Tibial nerve (tissue), 4 donors: Measurements from ENCODE around the gene ACKR2. TPM values are rescaled to one million over a fixed set of nuclear protein-coding genes. Genes with fewer than 3 reads are reported as not detected.

ENCODE experiments used
- DNase-seq, 2 donors: peaks; one replicate each; pipeline ENCODE4 v3.0.0-alpha.2; 2019; ENCODE audit warnings: low spot score in 2 of 2
- H3K27ac ChIP-seq, 4 donors: fragments of 200-600 bp; sonication (generic) in 3 of 4; one replicate each; pipeline ENCODE4 v1.5.1; 2017 to 2019; ENCODE audit warnings: mild to moderate bottlenecking in 1 of 4
- H3K27me3 ChIP-seq, 2 donors: fragments of 200-600 bp; sonication (generic) in 1 of 2; one replicate each; pipeline versions ENCODE4 v1.5.1 to v1.6.0; 2017 to 2019
- H3K36me3 ChIP-seq, 3 donors: fragments of 200-600 bp; sonication (generic); one replicate each; pipeline ENCODE4 v1.5.1; 2018 to 2019
- H3K4me1 ChIP-seq, 4 donors: fragments of 200-600 bp; sonication (generic) in 3 of 4; one replicate each; pipeline ENCODE4 v1.5.1; 2017 to 2019
- H3K4me3 ChIP-seq, 4 donors: fragments of 200-600 bp; sonication (generic) in 3 of 4; one replicate each; pipeline ENCODE4 v1.5.1; 2017 to 2019; ENCODE audit warnings: mild to moderate bottlenecking in 1 of 4, moderate library complexity in 1 of 4
- H3K9me3 ChIP-seq, 4 donors: fragments of 200-600 bp; sonication (generic) in 3 of 4; one replicate each; pipeline ENCODE4 v1.5.1; 2017 to 2019
- EP300 ChIP-seq, 2 donors: sonication (generic); formaldehyde crosslinking; IDR thresholded peaks; one replicate each; pipeline ENCODE4 v1.6.1; 2017; ENCODE audit warnings: antibody characterized with exemption in 2 of 2, mild to moderate bottlenecking in 1 of 2
- POLR2A ChIP-seq, 2 donors: fragments of 450-650 bp; IDR thresholded peaks; one replicate each; pipeline ENCODE4 v1.6.1; 2017; ENCODE audit warnings: antibody characterized with exemption in 2 of 2, mild to moderate bottlenecking in 2 of 2, moderate library complexity in 2 of 2
- WGBS, 2 donors: methylation state at CpG; one replicate each; pipeline ENCODE4 v1.1.5; 2018; 5-methylcytosine and 5-hydroxymethylcytosine counted together
- total RNA-seq, 4 donors: library from RNA; depleted of rRNA; stranded (reverse); fragments of >200 nt; gene quantifications; one replicate each; pipeline ENCODE4 v1.1.0, GENCODE V29; 2016
- TF ChIP-seq, protein P1 (sequence below), 5 experiments: fragments of 200-600 bp in 3 of 5; fragments of 450-650 bp in 2 of 5; sonication (generic) in 3 of 5; IDR thresholded peaks; one replicate each; pipeline ENCODE4 v1.5.1; 2016 to 2019; ENCODE audit warnings: antibody characterized with exemption in 5 of 5, mild to moderate bottlenecking in 3 of 5, moderate library complexity in 2 of 5

ACKR2 gene
- total RNA-seq, 4 donors from 2014 or later: 25.2 to 59.0 (median 38.6) TPM

DNA sequence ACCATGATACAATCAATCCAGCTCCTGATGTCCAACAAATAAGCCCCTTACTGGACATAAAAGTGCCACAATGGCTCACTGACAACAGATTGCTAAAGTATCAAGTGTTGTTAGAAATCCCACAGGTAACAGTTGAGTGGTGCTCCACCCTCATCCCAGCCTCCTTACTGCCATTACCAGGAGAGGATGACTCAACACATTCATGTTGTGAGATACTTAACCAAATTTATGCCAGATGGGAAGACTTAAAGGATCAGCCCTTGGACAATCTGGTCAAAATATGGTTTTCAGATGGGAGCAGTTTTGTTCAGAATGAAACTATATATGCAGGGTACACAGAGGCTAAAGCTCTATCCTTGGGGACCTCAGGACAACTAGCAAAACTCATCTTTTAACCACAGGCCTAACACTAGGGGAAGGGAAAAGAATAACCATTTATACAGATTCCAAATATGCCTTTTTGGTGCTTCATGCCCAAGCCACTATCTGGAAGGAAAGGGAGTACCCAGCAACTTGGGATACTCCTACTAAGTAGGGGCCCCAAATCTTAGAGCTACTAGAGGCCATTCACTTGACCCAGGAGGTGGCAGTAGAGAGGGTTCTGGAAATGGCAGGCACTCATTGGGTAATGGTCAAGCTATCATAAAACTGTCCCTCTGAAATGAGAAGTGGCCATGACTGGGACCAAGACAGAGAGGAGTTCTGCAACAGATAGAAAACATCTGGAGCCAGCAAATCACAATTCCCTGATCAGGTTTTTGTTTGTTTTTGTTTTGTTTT is 89.8 kb downstream of the ACKR2 start:
- H3K36me3 ChIP-seq: no peaks in the 10 kb centered on the region
- DNase-seq: no peak
- no peaks in the 10 kb centered on the region for H3K27me3 ChIP-seq
- TF ChIP-seq POLR2A (IDR thresholded peaks at IDR 0.05) (no peak), EP300 (IDR thresholded peaks at IDR 0.05) (no peak)
- TF ChIP-seq, protein P1, sequence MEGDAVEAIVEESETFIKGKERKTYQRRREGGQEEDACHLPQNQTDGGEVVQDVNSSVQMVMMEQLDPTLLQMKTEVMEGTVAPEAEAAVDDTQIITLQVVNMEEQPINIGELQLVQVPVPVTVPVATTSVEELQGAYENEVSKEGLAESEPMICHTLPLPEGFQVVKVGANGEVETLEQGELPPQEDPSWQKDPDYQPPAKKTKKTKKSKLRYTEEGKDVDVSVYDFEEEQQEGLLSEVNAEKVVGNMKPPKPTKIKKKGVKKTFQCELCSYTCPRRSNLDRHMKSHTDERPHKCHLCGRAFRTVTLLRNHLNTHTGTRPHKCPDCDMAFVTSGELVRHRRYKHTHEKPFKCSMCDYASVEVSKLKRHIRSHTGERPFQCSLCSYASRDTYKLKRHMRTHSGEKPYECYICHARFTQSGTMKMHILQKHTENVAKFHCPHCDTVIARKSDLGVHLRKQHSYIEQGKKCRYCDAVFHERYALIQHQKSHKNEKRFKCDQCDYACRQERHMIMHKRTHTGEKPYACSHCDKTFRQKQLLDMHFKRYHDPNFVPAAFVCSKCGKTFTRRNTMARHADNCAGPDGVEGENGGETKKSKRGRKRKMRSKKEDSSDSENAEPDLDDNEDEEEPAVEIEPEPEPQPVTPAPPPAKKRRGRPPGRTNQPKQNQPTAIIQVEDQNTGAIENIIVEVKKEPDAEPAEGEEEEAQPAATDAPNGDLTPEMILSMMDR (IDR thresholded peaks at IDR 0.05): no peak
- no peak overlapping the region for H3K4me3 ChIP-seq
- H3K4me1 ChIP-seq: no peaks in the 10 kb centered on the region
- no peaks in the 10 kb centered on the region for H3K9me3 ChIP-seq
- no peak overlapping the region for H3K27ac ChIP-seq

DNA sequence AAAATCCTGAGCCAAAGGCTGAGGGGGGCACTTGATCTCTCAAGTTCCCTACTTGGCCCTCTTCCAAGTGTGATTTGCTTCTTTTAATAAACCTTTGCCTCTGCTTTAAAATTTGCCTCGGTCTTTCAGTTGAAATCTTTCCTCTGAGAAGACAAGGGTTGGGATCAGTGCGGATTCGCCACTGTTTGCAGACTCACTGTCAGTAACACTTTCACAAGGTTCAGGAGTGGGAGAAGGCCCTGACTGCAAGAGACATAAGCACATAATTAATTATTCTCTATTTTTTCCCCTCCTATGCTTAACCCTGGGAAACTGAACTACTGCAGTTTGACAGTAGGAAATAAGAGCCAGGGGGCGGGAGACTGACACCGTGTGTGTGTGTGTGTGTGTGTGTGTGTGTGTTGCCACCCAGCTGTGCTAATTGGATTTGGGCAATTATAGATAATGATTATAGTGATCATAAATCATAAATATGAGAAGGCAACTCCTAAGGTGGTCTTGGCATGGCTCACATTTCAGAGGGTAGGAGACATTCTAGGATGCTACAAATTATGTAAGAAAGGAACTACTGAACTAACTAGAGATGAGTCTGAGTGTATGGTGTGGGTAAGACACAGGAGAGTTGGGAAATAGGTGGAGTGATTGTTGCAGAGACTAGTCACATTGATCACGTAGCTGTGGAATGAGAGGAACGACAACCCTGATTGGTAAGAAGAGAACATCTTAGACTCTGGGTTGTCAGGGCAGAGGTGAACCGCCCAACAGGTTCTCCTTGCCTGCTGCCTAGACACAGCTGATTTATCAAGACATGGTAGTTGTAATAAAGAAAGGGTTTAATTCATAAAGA is 91.2 kb downstream of the ACKR2 start:
- WGBS, 2 donors: 81 to 86% methylated on average over 8 of the region's 8 CpGs
- H3K9me3 ChIP-seq: no peaks in the 10 kb centered on the region
- no peak overlapping the region for H3K27ac ChIP-seq
- no peaks in the 10 kb centered on the region for H3K36me3 ChIP-seq
- H3K27me3 ChIP-seq: no peaks in the 10 kb centered on the region
- DNase-seq: no peak
- H3K4me3 ChIP-seq: no peak overlapping the region
- peaks cover 0 to 5% (median 0%) of the 10 kb centered on the region in 4 donors for H3K4me1 ChIP-seq
- TF ChIP-seq, protein P1 (IDR thresholded peaks at IDR 0.05): no peak
- TF ChIP-seq POLR2A (IDR thresholded peaks at IDR 0.05): no peak

DNA sequence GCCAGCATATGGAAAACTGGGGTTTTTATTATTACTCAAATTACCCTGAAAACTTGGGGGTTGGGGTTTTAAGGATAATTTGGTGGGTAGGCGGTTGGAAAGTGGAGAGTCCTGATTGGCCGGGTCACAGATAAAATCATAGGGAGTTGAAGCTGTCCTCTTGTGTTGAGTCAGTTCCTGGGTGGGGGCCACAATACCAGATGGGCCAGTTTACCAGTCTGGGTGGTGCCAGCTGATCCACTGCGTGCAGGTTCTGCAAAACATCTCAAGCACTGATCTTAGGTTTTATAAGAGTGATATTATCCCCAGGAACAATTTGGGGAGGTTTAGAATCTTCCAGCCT is 91.8 kb downstream of the ACKR2 start:
- Histone ChIP-seq H3K9me3 (no peaks in the 10 kb centered on the region), H3K27ac (no peak overlapping the region), H3K36me3 (no peaks in the 10 kb centered on the region), H3K4me3 (no peak overlapping the region), H3K27me3 (no peaks in the 10 kb centered on the region), H3K4me1 (peaks cover 0 to 9% (median 0%) of the 10 kb centered on the region in 4 donors)
- 82 to 94% methylated on average over 3 of the region's 3 CpGs for WGBS, 2 donors
- TF ChIP-seq POLR2A (IDR thresholded peaks at IDR 0.05): no peak
- TF ChIP-seq, protein P1 (IDR thresholded peaks at IDR 0.05): no peak
- TF ChIP-seq EP300 (IDR thresholded peaks at IDR 0.05): no peak
- no peak for DNase-seq

DNA sequence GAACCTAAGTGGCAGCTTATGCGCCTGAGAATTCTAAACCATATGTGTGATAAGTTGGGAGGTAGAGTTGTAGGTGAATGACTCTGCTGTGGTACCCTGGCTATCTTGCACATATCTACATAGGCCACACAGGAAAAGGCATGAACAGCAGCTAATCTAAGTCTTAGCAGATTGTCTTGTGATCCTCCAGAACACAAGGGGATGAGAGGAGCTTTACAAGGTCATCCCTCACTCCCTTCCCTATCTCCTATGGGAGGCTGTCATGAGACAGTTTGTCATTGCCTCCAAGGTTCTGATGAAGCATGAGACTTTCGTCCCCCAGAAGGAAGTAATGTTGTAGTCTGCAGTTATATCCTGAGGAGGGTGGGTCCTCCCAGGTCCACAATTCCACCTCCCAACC is 93.0 kb downstream of the ACKR2 start:
- WGBS, 2 donors: 85 to 92% methylated on average over 2 of the region's 2 CpGs

More for the DNA sequence above, 93.0 kb downstream of the ACKR2 start:
- no peaks in the 10 kb centered on the region for H3K9me3 ChIP-seq
- H3K27ac ChIP-seq: no peak overlapping the region
- H3K4me3 ChIP-seq: no peak overlapping the region
- peaks cover 0 to 16% (median 0%) of the 10 kb centered on the region in 4 donors for H3K4me1 ChIP-seq
- no peaks in the 10 kb centered on the region for H3K36me3 ChIP-seq
- H3K27me3 ChIP-seq: no peaks in the 10 kb centered on the region
- DNase-seq: no peak
- TF ChIP-seq POLR2A (IDR thresholded peaks at IDR 0.05): no peak
- no peak for TF ChIP-seq EP300 (IDR thresholded peaks at IDR 0.05)
- TF ChIP-seq, protein P1 (IDR thresholded peaks at IDR 0.05): no peak
